ENCODE results near the gene ERGIC3. TPM values are rescaled to one million over a fixed set of nuclear protein-coding genes. Genes with fewer than 3 reads are reported as not detected.

ERGIC3 gene
- total RNA-seq, 1 donor = 325 TPM

- TF ChIP-seq, protein P1, sequence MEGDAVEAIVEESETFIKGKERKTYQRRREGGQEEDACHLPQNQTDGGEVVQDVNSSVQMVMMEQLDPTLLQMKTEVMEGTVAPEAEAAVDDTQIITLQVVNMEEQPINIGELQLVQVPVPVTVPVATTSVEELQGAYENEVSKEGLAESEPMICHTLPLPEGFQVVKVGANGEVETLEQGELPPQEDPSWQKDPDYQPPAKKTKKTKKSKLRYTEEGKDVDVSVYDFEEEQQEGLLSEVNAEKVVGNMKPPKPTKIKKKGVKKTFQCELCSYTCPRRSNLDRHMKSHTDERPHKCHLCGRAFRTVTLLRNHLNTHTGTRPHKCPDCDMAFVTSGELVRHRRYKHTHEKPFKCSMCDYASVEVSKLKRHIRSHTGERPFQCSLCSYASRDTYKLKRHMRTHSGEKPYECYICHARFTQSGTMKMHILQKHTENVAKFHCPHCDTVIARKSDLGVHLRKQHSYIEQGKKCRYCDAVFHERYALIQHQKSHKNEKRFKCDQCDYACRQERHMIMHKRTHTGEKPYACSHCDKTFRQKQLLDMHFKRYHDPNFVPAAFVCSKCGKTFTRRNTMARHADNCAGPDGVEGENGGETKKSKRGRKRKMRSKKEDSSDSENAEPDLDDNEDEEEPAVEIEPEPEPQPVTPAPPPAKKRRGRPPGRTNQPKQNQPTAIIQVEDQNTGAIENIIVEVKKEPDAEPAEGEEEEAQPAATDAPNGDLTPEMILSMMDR (IDR thresholded peaks at IDR 0.05; ENCODE audit: insufficient read depth, low read depth, low read length) = peak; percentile 23
- no peak for DNase-seq (ENCODE audit: low read depth)
- H3K4me3 ChIP-seq (ENCODE audit: low read depth, low read length) = no peak overlapping the region
These were observed 26.8 kb downstream of the ERGIC3 start for GRCh38 chr20:35568645-35569044.

- TF ChIP-seq, protein P1 (IDR thresholded peaks at IDR 0.05; ENCODE audit: insufficient read depth, low read depth, low read length) = no peak
- H3K4me3 ChIP-seq (ENCODE audit: low read depth, low read length) = no peak overlapping the region
- DNase-seq (ENCODE audit: low read depth) = no peak
These were observed 29.7 kb downstream of the ERGIC3 start for GRCh38 chr20:35571555-35571954.

DNA sequence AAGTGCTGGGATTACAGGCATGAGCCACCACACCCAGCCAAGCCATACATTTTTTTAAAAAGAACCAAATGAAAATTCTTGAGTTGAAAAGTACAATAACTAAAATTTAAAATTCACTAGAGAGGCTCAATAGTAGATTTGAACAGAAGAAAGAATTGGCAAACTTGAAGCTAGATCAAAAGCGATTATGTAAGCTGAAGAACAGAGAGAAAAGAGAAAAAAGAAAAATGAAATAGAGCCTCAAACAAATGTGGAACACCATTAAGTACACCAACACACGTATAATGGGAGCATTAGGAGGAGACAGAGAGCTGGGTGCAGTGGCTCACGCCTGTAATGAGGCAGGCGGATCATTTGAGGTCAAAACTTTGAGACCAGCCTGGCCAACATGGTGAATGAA, 31.0 kb downstream of the ERGIC3 start:
- H3K4me3 ChIP-seq (ENCODE audit: low read depth, low read length) = no peak overlapping the region
- no peak for DNase-seq (ENCODE audit: low read depth)
- TF ChIP-seq, protein P1 (IDR thresholded peaks at IDR 0.05; ENCODE audit: insufficient read depth, low read depth, low read length) = no peak

DNA sequence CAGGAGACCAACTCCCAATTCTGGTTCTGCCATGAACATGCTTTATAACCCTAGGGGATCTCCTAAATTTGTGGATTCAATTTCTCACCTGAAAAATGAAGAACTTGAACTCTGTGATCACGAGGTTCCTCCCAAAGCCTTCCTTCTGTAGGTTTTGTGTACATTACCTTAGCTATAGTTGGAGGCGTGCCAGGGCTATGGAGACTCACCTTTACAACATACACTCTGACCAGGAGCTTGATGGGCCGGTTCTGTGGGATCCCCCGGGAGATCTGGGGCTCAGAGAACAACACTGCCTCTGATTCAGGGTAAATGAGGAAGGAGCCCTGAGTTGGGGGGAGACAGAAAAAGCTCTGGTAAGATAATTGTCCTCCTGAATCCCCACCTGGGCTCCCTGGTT, 34.1 kb downstream of the ERGIC3 start:
- TF ChIP-seq, protein P1 (IDR thresholded peaks at IDR 0.05; ENCODE audit: insufficient read depth, low read depth, low read length) = no peak

GRCh38 chr20:35576816-35577215, 34.9 kb downstream of the ERGIC3 start:
- TF ChIP-seq, protein P1 (IDR thresholded peaks at IDR 0.05; ENCODE audit: insufficient read depth, low read depth, low read length) = no peak
- DNase-seq (ENCODE audit: low read depth) = no peak
- H3K4me3 ChIP-seq (ENCODE audit: low read depth, low read length) = no peak overlapping the region

More for the DNA sequence above, 34.1 kb downstream of the ERGIC3 start:
- no peak overlapping the region for H3K4me3 ChIP-seq (ENCODE audit: low read depth, low read length)
- no peak for DNase-seq (ENCODE audit: low read depth)

GRCh38 chr20:35578469-35578868, 36.6 kb downstream of the ERGIC3 start:
- TF ChIP-seq, protein P1 (IDR thresholded peaks at IDR 0.05; ENCODE audit: insufficient read depth, low read depth, low read length) = no peak
- H3K4me3 ChIP-seq (ENCODE audit: low read depth, low read length) = no peak overlapping the region
- DNase-seq (ENCODE audit: low read depth) = no peak

DNA sequence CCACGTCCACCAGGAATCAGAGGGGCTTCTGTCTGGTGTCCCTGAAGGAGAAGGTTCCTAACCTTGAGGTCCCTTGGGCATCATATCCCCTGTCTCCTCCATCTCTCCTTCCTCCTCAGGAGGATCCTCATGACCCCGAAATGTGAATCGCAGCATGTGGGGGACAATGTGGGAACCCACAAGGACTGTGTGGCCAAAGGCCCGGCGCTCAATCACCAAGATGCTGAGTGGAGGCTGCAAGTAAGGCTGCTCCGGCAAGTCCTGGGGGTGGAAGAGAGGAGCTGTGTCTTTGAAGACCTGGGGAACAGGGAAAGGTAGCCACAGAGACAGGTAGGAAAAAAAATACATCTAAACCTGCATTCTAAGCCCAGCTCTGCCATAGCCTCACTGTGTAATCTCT, 37.3 kb downstream of the ERGIC3 start:
- no peak for DNase-seq (ENCODE audit: low read depth)
- no peak overlapping the region for H3K4me3 ChIP-seq (ENCODE audit: low read depth, low read length)
- TF ChIP-seq, protein P1 (IDR thresholded peaks at IDR 0.05; ENCODE audit: insufficient read depth, low read depth, low read length) = no peak

Measured in fibroblast of villous mesenchyme (primary cell).